GM10266 (cell line): ENCODE results near the gene PLCD3.
A peak's percentile ranks its signal among the peaks of the same experiment; 100 is the strongest.

ENCODE experiments used
- DNase-seq: peaks from one replicate; pipeline ENCODE4 v3.0.0; 2012; ENCODE audit errors: extremely low spot score
- TF ChIP-seq, protein P1 (sequence below): IDR thresholded peaks from 2 replicates; pipeline ENCODE4 v1.5.1; 2012; ENCODE audit warnings: mild to moderate bottlenecking, low read depth; ENCODE audit not compliant: control insufficient read depth, insufficient read depth; ENCODE audit errors: missing control alignments

PLCD3 gene

DNA sequence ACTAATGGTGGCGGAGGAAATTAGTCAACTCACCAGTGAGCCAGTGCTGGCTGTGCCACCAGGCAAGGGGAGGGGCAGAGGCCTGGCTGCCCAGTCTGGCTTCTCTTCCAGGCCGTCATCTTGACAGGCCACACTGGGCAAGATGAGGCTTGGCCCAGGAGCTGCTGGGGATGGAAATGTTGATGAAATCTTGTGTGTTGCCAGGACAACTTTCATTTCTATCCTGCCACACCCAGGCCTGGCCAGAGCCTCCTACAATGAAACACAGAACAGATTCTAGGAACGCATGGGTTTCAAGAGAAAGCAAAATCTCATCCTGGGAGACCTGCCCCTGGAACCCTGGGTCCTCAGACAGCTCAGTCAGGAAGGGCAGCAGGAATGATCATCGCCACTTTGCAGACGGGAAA is 38.6 kb upstream of the PLCD3 start:
- DNase-seq, result no peak
- TF ChIP-seq, protein P1, sequence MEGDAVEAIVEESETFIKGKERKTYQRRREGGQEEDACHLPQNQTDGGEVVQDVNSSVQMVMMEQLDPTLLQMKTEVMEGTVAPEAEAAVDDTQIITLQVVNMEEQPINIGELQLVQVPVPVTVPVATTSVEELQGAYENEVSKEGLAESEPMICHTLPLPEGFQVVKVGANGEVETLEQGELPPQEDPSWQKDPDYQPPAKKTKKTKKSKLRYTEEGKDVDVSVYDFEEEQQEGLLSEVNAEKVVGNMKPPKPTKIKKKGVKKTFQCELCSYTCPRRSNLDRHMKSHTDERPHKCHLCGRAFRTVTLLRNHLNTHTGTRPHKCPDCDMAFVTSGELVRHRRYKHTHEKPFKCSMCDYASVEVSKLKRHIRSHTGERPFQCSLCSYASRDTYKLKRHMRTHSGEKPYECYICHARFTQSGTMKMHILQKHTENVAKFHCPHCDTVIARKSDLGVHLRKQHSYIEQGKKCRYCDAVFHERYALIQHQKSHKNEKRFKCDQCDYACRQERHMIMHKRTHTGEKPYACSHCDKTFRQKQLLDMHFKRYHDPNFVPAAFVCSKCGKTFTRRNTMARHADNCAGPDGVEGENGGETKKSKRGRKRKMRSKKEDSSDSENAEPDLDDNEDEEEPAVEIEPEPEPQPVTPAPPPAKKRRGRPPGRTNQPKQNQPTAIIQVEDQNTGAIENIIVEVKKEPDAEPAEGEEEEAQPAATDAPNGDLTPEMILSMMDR, result no peak

DNA sequence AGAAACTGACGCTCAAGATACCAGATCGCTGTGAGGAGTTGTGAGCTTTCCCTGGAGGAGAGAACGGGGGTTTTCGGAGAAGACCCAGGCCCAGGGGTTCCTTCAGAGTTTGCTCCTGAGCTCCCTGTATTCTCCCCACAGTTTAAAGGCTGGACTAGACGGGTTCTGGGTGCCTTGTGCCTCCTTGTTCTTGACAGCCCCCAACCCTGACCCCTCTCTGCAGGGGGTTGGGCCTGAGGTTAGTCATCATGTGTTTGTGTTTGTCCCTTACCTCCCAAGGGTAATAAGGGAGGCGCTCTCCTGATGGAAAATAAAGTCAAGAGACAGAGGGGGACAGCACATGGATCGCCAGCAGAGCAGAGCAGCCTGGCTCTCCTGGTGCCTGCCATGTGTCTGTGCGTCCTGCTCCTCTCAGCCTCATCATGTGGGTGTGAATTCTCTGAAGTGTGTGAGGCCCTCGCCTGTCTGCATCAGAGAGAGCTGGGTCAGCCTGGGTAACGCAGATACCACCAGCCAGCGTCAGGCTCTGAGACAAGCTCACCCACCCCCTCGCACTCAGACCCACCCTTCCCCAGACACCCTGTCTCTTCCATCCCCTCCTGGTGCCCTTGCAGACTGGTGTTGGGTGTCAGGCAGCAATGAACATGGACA is 38.1 kb upstream of the PLCD3 start:
- TF ChIP-seq, protein P1, result no peak
- no peak for DNase-seq

DNA sequence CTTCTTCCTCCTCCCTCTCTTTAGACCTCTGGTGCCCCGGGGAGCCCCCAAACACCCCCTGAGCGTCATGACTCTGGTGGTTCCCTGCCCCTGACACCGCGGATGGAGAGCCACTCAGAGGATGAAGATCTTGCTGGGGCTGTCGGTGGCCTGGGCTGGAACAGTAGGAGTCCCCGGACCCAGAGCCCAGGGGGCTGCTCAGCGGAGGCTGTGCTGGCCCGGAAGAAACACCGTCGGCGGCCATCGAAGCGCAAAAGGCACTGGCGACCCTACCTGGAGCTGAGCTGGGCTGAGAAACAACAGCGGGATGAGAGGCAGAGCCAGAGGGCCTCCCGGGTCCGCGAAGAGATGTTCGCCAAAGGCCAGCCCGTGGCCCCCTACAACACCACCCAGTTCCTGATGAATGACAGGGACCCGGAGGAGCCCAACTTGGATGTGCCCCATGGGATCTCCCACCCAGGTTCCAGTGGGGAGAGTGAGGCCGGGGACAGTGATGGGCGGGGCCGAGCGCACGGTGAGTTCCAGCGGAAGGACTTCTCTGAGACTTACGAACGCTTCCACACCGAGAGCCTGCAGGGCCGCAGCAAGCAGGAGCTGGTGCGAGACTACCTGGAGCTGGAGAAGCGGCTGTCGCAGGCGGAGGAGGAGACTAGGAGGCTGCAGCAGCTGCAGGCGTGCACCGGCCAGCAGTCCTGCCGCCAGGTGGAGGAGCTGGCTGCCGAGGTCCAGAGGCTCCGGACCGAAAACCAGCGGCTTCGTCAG is 36.9 kb upstream of the PLCD3 start:
- TF ChIP-seq, protein P1, result no peak
- DNase-seq, result no peak

DNA sequence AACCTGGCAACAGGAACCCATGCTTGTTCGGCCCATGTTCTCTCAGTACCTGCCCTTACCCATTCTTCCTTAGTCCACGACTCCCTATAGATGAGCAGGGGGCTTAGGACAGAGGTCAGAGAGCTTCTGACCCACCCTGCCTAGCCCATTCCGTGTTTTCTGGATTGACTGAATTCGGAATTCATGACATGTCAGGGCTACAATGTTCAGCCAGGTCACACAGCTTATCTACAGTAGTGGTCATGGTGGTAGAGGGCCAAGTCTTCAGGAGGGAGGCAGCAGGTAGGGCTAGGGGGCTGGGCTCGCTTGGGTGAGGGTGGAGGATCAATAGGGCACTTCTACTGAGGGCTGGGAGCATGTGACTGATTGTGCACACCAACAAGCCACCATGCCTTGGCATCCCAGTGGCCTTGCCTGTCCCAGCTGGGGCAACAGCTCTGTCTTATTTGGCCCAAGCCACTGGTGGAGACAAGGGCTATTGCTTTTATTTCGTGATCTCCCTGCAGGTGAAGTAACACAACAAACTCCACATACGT is 32.5 kb upstream of the PLCD3 start:
- TF ChIP-seq, protein P1, result no peak
- no peak for DNase-seq

DNA sequence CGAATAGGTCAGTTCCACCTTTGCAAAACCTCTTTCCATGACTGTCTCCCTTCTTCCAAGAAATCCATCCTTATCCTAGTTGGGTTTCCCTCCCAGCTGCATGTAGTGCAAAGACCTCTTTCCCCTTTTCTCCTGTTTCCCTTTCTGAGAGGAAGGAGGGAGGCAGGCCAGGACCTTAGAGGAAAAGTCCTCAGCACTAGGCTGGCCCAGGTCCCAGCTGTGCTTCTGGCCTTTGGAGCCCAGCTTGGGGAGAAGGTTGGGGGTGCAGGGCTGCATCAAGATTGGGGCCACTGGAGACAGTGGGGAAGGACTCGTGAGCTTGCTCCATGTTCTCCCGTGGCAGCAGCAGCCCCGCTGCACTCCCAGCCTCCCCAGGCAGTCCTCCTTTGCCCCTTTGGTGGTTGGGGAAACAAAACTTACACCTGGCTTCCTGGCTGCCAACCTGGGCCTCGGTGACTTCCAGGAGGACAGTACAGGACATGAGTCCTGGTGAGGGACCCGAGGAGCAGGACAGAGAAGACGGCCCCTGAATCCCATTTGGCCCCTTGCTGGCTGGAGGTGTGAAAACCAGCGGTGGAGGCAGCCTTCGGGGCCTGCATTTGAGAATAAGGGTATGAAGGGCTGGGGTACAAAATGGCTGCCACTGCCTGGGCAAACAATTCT is 29.8 kb upstream of the PLCD3 start:
- TF ChIP-seq, protein P1, result no peak
- DNase-seq, result no peak

DNA sequence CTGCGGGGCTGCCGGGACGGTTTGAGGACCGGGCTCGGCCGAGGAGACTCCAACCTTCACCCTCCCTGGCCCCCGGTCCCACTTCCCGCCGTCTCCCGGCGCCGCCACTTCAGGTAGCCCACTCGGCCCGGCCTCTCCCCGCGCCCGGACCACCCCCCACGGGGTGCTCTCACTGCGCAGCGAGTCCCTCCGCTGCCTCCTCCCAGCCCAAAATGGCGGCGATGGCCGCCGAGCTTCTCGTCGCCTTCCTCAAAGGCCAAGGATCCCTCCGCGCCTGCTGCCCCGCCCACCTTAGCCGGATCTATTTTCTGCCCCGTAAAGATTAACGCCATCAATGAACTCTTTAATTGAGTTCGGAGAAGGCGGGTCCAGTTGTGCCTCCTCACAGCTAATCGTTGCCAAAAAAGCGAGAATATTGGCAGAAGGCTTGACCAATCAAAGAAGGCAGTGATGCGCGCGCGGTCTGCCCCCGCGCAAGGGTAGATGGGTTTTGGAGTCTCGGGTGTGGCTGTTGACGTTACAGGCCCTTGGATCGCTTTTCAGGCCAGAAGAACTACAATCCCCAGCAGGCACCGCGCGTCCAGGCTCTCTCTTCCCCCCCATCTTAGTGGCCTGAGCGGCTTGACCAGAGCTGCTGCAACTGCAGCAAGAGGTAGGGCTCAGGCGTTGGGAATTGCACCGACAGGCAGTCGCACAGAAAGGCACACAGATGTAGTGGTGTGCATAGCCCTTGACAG is 29.1 kb upstream of the PLCD3 start, which contains the start of gene HEXIM2:
HEXIM2 (plus strand) TSS at position 588 of the 737 bp plus-strand sequence. CDS start 919 bp downstream, outside the sequence.
- TF ChIP-seq, protein P1, result no peak

More for the DNA sequence above, 29.1 kb upstream of the PLCD3 start, which contains the start of gene HEXIM2:
- DNase-seq, result peak; percentile 95
